CD4-positive, CD25-positive, alpha-beta regulatory T cell (primary cell): ENCODE results near the gene HNRNPM. TPM values are rescaled to one million over a fixed set of nuclear protein-coding genes. Genes with fewer than 3 reads are reported as not detected.

ENCODE experiments used
- ATAC-seq, 2 donors: fragments of 150-1000 bp; cut with Tn5 transposase; one replicate each; pipeline ENCODE4 v1.10.0; 2021; ENCODE audit warnings: low read depth in 2 of 2, moderate number of reproducible peaks in 2 of 2, moderate library complexity in 1 of 2
- DNase-seq, 3 donors: peaks; one replicate each; pipeline versions ENCODE4 v3.0.0 to v3.0.0-alpha.2; 2012 to 2022; ENCODE audit warnings: mixed read lengths in 1 of 3
- H3K27ac ChIP-seq: one replicate; pipeline ENCODE4 v1.7.0; 2013; ENCODE audit warnings: mild to moderate bottlenecking, low read length; ENCODE audit not compliant: insufficient read depth, poor library complexity, severe bottlenecking
- H3K27me3 ChIP-seq: one replicate; pipeline ENCODE4 v1.7.0; 2013; ENCODE audit warnings: low read length; ENCODE audit not compliant: control insufficient read depth, insufficient read depth
- H3K36me3 ChIP-seq: one replicate; pipeline ENCODE4 v1.7.0; 2013; ENCODE audit warnings: mild to moderate bottlenecking, low read length, moderate library complexity; ENCODE audit not compliant: control insufficient read depth, insufficient read depth
- H3K4me1 ChIP-seq: 2 replicates; pipeline ENCODE4 v1.7.0; 2013; ENCODE audit warnings: mild to moderate bottlenecking, low read length; ENCODE audit not compliant: insufficient read depth, control insufficient read depth, poor library complexity, severe bottlenecking
- H3K4me3 ChIP-seq: one replicate; pipeline ENCODE4 v1.7.0; 2013; ENCODE audit warnings: low read depth, mild to moderate bottlenecking, low read length, moderate library complexity
- H3K9me3 ChIP-seq, 2 experiments: 1 replicate in 1 of 2; 2 replicates in 1 of 2; pipeline ENCODE4 v1.7.0; 2013; ENCODE audit warnings: low read length in 2 of 2, mild to moderate bottlenecking in 1 of 2, moderate library complexity in 1 of 2; ENCODE audit not compliant: control insufficient read depth in 2 of 2
- H3K27ac Mint-ChIP-seq, 3 donors: one replicate each; pipeline ENCODE4 v1.8.0; 2020 to 2022; ENCODE audit warnings: mild to moderate bottlenecking in 3 of 3, mixed read lengths in 3 of 3, moderate library complexity in 2 of 3
- H3K27me3 Mint-ChIP-seq: one replicate; pipeline ENCODE4 v1.8.0; 2022; ENCODE audit warnings: mild to moderate bottlenecking, mixed read lengths
- H3K36me3 Mint-ChIP-seq: one replicate; pipeline ENCODE4 v1.8.0; 2020; ENCODE audit warnings: mixed read lengths
- H3K4me1 Mint-ChIP-seq, 4 donors: one replicate each; pipeline ENCODE4 v1.8.0; 2020 to 2022; ENCODE audit warnings: mixed read lengths in 4 of 4, mild to moderate bottlenecking in 1 of 4
- H3K4me3 Mint-ChIP-seq, 4 donors: one replicate each; pipeline ENCODE4 v1.8.0; 2020 to 2022; ENCODE audit warnings: mild to moderate bottlenecking in 4 of 4, mixed read lengths in 4 of 4, moderate library complexity in 3 of 4
- H3K9me3 Mint-ChIP-seq, 7 donors: one replicate each; pipeline ENCODE4 v1.8.0; 2020 to 2022; ENCODE audit warnings: mixed read lengths in 7 of 7, mild to moderate bottlenecking in 3 of 7, moderate library complexity in 2 of 7
- polyA plus RNA-seq, 4 donors: library from polyadenylated mRNA; unstranded; fragments of 300-500 nt; fragmentation: Illumina TruSeq; gene quantifications; one replicate each; pipeline ENCODE4 v1.2.3, GENCODE V29; 2021
- total RNA-seq: library from RNA; stranded (reverse); gene quantifications from one replicate; pipeline ENCODE4 v1.2.3, GENCODE V29; 2022

The HNRNPM gene
- total and polyA plus RNA-seq, 5 donors from 2014 or later: 161 to 263 (median 184) TPM

- Mint-ChIP-seq H3K4me3 (no peak overlapping the region), H3K36me3 (no peaks in the 10 kb centered on the region), H3K27ac (no peak overlapping the region), H3K27me3 (no peaks in the 10 kb centered on the region), H3K9me3 (peaks cover 0 to 1% (median 0%) of the 10 kb centered on the region in 7 donors), H3K4me1 (peaks cover 0 to 24% (median 12%) of the 10 kb centered on the region in 4 donors)
- H3K27me3 ChIP-seq: no peaks in the 10 kb centered on the region
- peaks cover 16% of the 10 kb centered on the region for H3K4me1 ChIP-seq
- no peak for DNase-seq
- H3K36me3 ChIP-seq: no peaks in the 10 kb centered on the region
- H3K9me3 ChIP-seq: no peaks in the 10 kb centered on the region
- H3K27ac ChIP-seq: no peak overlapping the region
- no peak overlapping the region for H3K4me3 ChIP-seq
- no peak for ATAC-seq
Observed at GRCh38 chr19:8501981-8502380, 57.2 kb downstream of the HNRNPM start.

GRCh38 chr19:8503510-8503909, 58.7 kb downstream of the HNRNPM start:
- Mint-ChIP-seq H3K27ac (peak overlapping the region in 1 of 3 donors; percentile 80), H3K27me3 (no peaks in the 10 kb centered on the region)

GRCh38 chr19:8504171-8504570, 59.4 kb downstream of the HNRNPM start:
- H3K27me3 ChIP-seq: no peaks in the 10 kb centered on the region
- H3K27ac Mint-ChIP-seq: peak overlapping the region in 2 of 3 donors; percentile 14 to 65
- peaks cover 0 to 1% (median 0%) of the 10 kb centered on the region in 7 donors for H3K9me3 Mint-ChIP-seq
- H3K36me3 Mint-ChIP-seq: no peaks in the 10 kb centered on the region
- H3K36me3 ChIP-seq: no peaks in the 10 kb centered on the region
- DNase-seq (no peak), ATAC-seq (no peak)
- no peaks in the 10 kb centered on the region for H3K9me3 ChIP-seq
- H3K4me1 ChIP-seq: peaks cover 16% of the 10 kb centered on the region
- no peak overlapping the region for H3K27ac ChIP-seq
- peaks cover 0 to 24% (median 12%) of the 10 kb centered on the region in 4 donors for H3K4me1 Mint-ChIP-seq
- no peaks in the 10 kb centered on the region for H3K27me3 Mint-ChIP-seq
- no peak overlapping the region for H3K4me3 ChIP-seq
- H3K4me3 Mint-ChIP-seq: peak overlapping the region in 2 of 4 donors; percentile 41 to 81

More at GRCh38 chr19:8503510-8503909, 58.7 kb downstream of the HNRNPM start:
- Histone ChIP-seq H3K9me3 (no peaks in the 10 kb centered on the region), H3K4me1 (peaks cover 16% of the 10 kb centered on the region), H3K36me3 (no peaks in the 10 kb centered on the region), H3K27me3 (no peaks in the 10 kb centered on the region), H3K27ac (no peak overlapping the region), H3K4me3 (no peak overlapping the region)
- Mint-ChIP-seq H3K9me3 (peaks cover 0 to 1% (median 0%) of the 10 kb centered on the region in 7 donors), H3K4me3 (peak overlapping the region in 1 of 4 donors; percentile 28), H3K4me1 (peaks cover 0 to 24% (median 12%) of the 10 kb centered on the region in 4 donors), H3K36me3 (no peaks in the 10 kb centered on the region)
- DNase-seq (no peak), ATAC-seq (no peak)

- Mint-ChIP-seq H3K27me3 (no peaks in the 10 kb centered on the region), H3K27ac (peak overlapping the region in 1 of 3 donors; percentile 29), H3K9me3 (peaks cover 0 to 1% (median 0%) of the 10 kb centered on the region in 7 donors), H3K4me1 (peaks cover 0 to 23% (median 12%) of the 10 kb centered on the region in 4 donors), H3K36me3 (no peaks in the 10 kb centered on the region), H3K4me3 (peak overlapping the region in 2 of 4 donors; percentile 72 to 82)
- ATAC-seq (no peak), DNase-seq (no peak)
- Histone ChIP-seq H3K9me3 (no peaks in the 10 kb centered on the region), H3K27ac (no peak overlapping the region), H3K27me3 (no peaks in the 10 kb centered on the region), H3K4me1 (peaks cover 16% of the 10 kb centered on the region), H3K4me3 (no peak overlapping the region), H3K36me3 (no peaks in the 10 kb centered on the region)
Observed at GRCh38 chr19:8504919-8505318, 60.1 kb downstream of the HNRNPM start.

GRCh38 chr19:8505680-8506401, 61.1 kb downstream of the HNRNPM start:
- H3K36me3 Mint-ChIP-seq: no peaks in the 10 kb centered on the region
- no peaks in the 10 kb centered on the region for H3K9me3 ChIP-seq
- peaks cover 0 to 1% (median 0%) of the 10 kb centered on the region in 7 donors for H3K9me3 Mint-ChIP-seq
- peak overlapping the region; percentile 13 for H3K4me3 ChIP-seq
- peak overlapping the region; percentile 60 to 91 (median 88) for H3K27ac Mint-ChIP-seq
- ATAC-seq: peak; percentile 48 to 70
- H3K4me1 Mint-ChIP-seq: peaks cover 0 to 17% (median 9%) of the 10 kb centered on the region in 4 donors
- peak overlapping the region; percentile 81 to 93 (median 90) for H3K4me3 Mint-ChIP-seq
- H3K27me3 Mint-ChIP-seq: no peaks in the 10 kb centered on the region
- H3K27ac ChIP-seq: peak overlapping the region; percentile 57
- H3K4me1 ChIP-seq: peaks cover 16% of the 10 kb centered on the region
- no peaks in the 10 kb centered on the region for H3K27me3 ChIP-seq
- no peaks in the 10 kb centered on the region for H3K36me3 ChIP-seq
- DNase-seq: peak; percentile 40 to 61 (median 56)

- Histone ChIP-seq H3K27me3 (no peaks in the 10 kb centered on the region), H3K27ac (peak overlapping the region; percentile 57), H3K36me3 (peaks cover 5% of the 10 kb centered on the region), H3K9me3 (no peaks in the 10 kb centered on the region), H3K4me1 (peaks cover 16% of the 10 kb centered on the region), H3K4me3 (no peak overlapping the region)
- peak in 1 of 2 donors; percentile 29 for ATAC-seq
- Mint-ChIP-seq H3K4me1 (peaks cover 0 to 17% (median 9%) of the 10 kb centered on the region in 4 donors), H3K27ac (peak overlapping the region; percentile 16 to 86 (median 60)), H3K9me3 (peaks cover 0 to 1% (median 0%) of the 10 kb centered on the region in 7 donors), H3K27me3 (no peaks in the 10 kb centered on the region), H3K4me3 (peak overlapping the region; percentile 69 to 93 (median 90)), H3K36me3 (no peaks in the 10 kb centered on the region)
- no peak for DNase-seq
Observed at GRCh38 chr19:8506402-8506957, 61.7 kb downstream of the HNRNPM start.

- no peaks in the 10 kb centered on the region for H3K9me3 ChIP-seq
Observed at GRCh38 chr19:8510589-8511115, 65.9 kb downstream of the HNRNPM start.

More at GRCh38 chr19:8510589-8511115, 65.9 kb downstream of the HNRNPM start:
- no peak overlapping the region for H3K4me3 Mint-ChIP-seq
- Histone ChIP-seq H3K4me3 (no peak overlapping the region), H3K27ac (no peak overlapping the region), H3K36me3 (peaks cover 5% of the 10 kb centered on the region), H3K27me3 (no peaks in the 10 kb centered on the region), H3K4me1 (peaks cover 43% of the 10 kb centered on the region)
- DNase-seq (no peak), ATAC-seq (no peak)
- H3K36me3 Mint-ChIP-seq: peaks cover 4% of the 10 kb centered on the region
- no peaks in the 10 kb centered on the region for H3K27me3 Mint-ChIP-seq
- no peak overlapping the region for H3K27ac Mint-ChIP-seq
- H3K4me1 Mint-ChIP-seq: peaks cover 5 to 38% (median 17%) of the 10 kb centered on the region in 4 donors
- peaks cover 0 to 2% (median 0%) of the 10 kb centered on the region in 7 donors for H3K9me3 Mint-ChIP-seq
